Measurements from ENCODE around the gene DNPH1.

The DNPH1 gene

GRCh38 chr6:43203718-43204095 lies 25.6 kb downstream of the DNPH1 start (continued):
- no peak for TF ChIP-seq ZNF639 (tag by site-specific recombination; IDR thresholded peaks at IDR 0.05)
- no peak for TF ChIP-seq ZNF112 (tag by site-specific recombination; IDR thresholded peaks at IDR 0.05)
- no peak for TF ChIP-seq ZNF843 (tag by site-specific recombination; IDR thresholded peaks at IDR 0.05)
- no peak for TF ChIP-seq ZNF585B (tag by site-specific recombination; IDR thresholded peaks at IDR 0.05)
- TF ChIP-seq ZNF660 (tag by site-specific recombination; IDR thresholded peaks at IDR 0.05): no peak

DNA sequence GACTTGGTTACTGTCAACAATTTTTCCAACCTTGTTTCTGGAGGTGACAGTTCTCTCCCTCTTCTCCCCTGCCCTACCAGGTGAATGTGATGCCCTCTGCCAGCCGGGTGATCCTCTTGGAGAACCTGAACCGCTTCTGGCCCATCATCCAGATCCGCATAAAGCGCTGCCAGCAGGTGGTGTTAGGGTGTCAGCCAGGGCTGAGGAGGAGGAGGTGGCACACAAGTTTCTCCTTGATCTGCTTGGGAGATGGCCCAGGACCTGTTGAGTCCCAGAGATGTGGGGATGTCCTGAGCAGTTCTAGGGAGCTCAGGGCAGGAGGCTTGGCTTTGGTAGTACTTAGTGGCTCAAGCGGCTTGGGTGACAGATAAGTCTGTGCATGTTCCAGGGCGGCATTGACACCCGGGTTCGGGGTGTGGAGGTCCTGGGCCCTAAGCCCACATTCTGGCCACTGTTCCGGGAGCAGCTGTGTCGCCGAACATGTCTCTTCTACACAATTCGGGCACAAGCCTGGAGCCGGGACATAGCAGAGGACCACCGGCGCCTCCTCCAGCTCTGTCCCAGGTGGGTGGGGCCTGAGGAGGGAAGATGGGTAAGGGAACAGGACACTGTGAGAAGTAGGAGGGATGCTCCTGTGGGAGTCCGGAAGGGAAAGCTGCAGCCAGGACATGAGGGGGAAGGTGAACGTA lies 26.1 kb downstream of the DNPH1 start:
- Histone ChIP-seq H3K4me1 (ENCODE audit: control insufficient read depth, insufficient read depth, low read length) (no peaks in the 10 kb centered on the region), H3K4me3 (ENCODE audit: low read depth, low read length) (no peak overlapping the region), H3K36me3 (ENCODE audit: control insufficient read depth in 2 of 2, insufficient read depth in 1 of 2, low read length in 2 of 2) (peaks cover 0 to 12% of the 10 kb centered on the region in 2 experiments; a peak in 2 of 3 replicates), H3K27ac (ENCODE audit: extremely low read depth, low read depth, low read length) (no peak overlapping the region), H3K9me3 (ENCODE audit: control insufficient read depth, insufficient read depth, low read depth, low read length) (no peaks in the 10 kb centered on the region)
- no peak for TF ChIP-seq ZNF549 (tag by site-specific recombination; IDR thresholded peaks at IDR 0.05)
- TF ChIP-seq SCRT2 (tag by site-specific recombination; IDR thresholded peaks at IDR 0.05): peak; percentile 86
- ChIA-PET POLR2A (interaction anchor here (1.5 kb wide), 1 partner anchor 26 kb away, joined by 3 read pairs; the partner anchor contains the start of gene DNPH1), CTCF (interaction anchor here (0.5 to 1.0 kb wide), 4 partner anchors 26 to 219 kb away, joined by 3 read pairs; partner anchors contain the start of genes DNPH1 and PPP2R5D)

DNA sequence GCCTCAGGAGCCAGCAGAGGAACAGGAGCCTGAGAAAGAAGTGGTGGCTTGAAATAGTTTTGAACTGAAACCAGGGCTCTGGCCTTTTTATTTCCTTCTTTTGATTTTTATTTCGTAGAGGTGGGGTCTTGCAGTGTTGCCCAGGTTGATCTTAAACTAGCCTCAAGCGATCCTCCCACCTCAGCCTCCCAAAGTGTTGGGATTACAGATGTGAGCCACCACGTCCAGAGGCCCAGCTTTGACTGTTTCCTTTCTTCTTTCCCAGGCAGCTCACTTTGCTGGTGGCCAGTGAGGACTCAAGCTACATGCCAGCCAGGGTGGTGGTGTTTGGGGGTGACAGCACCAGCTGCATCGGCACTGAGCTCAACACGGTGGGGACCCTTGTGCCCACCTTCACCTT lies 26.8 kb downstream of the DNPH1 start:
- CTCF ChIA-PET: interaction anchor here (0.7 to 1.0 kb wide), 2 partner anchors 27 to 58 kb away, joined by 3 read pairs; partner anchors contain the start of gene DNPH1
- POLR2A ChIA-PET: interaction anchor here (1.5 kb wide), 1 partner anchor 27 kb away, joined by 3 read pairs; the partner anchor contains the start of gene DNPH1
- peaks cover 4 to 12% of the 10 kb centered on the region in 2 experiments; a peak in 2 of 3 replicates for H3K36me3 ChIP-seq (ENCODE audit: control insufficient read depth in 2 of 2, insufficient read depth in 1 of 2, low read length in 2 of 2)

DNA sequence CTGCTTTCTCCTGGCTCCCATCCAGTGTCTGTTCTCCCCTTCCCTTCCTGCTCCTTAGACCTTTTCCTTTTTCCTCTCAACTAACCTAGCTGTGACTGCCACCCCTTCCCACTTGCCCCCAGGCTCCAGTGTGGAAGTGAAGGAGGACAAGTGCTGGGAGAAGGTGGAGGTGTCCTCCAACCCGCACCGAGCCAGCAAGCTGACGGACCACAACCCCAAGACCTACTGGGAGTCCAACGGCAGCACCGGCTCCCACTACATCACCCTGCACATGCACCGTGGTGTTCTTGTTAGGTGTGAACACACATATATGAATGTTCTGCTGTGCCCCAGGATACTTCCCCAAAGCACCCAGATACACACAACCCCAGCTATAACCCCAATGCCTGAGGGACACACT lies 28.7 kb downstream of the DNPH1 start:
- CTCF ChIA-PET: interaction anchor here (0.6 to 1.0 kb wide), 4 partner anchors 28 to 300 kb away, joined by 3 to 5 read pairs (median 4); partner anchors contain the start of gene DNPH1
- no peak for TF ChIP-seq ZNF302 (tag by site-specific recombination; IDR thresholded peaks at IDR 0.05; ENCODE audit: low read depth)
- TF ChIP-seq ZNF449 (tag by site-specific recombination; IDR thresholded peaks at IDR 0.05): no peak
- no peak for TF ChIP-seq ZNF148 (tag by site-specific recombination; IDR thresholded peaks at IDR 0.05; ENCODE audit: borderline replicate concordance)
- no peak for TF ChIP-seq GLI2 (tag by site-specific recombination; IDR thresholded peaks at IDR 0.05; ENCODE audit: borderline replicate concordance, low read depth)
- no peak for TF ChIP-seq SETDB1 (IDR thresholded peaks at IDR 0.05; ENCODE audit: insufficient read length, low read length)
- TF ChIP-seq ZFP3 (tag by site-specific recombination; IDR thresholded peaks at IDR 0.05; ENCODE audit: low read depth): no peak
- TF ChIP-seq ZNF837 (tag by site-specific recombination; IDR thresholded peaks at IDR 0.05): no peak
- TF ChIP-seq ZNF785 (tag by site-specific recombination; IDR thresholded peaks at IDR 0.05): no peak
- no peak for TF ChIP-seq ZNF558 (tag by site-specific recombination; IDR thresholded peaks at IDR 0.05)

More for the DNA sequence above, 26.8 kb downstream of the DNPH1 start:
- Histone ChIP-seq H3K9me3 (ENCODE audit: control insufficient read depth, insufficient read depth, low read depth, low read length) (no peaks in the 10 kb centered on the region), H3K4me3 (ENCODE audit: low read depth, low read length) (no peak overlapping the region), H3K27ac (ENCODE audit: extremely low read depth, low read depth, low read length) (no peak overlapping the region), H3K4me1 (ENCODE audit: control insufficient read depth, insufficient read depth, low read length) (no peaks in the 10 kb centered on the region)
- TF ChIP-seq ZNF133 (tag by site-specific recombination; IDR thresholded peaks at IDR 0.05) (no peak), ZNF148 (tag by site-specific recombination; IDR thresholded peaks at IDR 0.05; ENCODE audit: borderline replicate concordance) (no peak), ZNF121 (tag by site-specific recombination; IDR thresholded peaks at IDR 0.05) (0 out of 2 replicates have a peak, but pooled peaks have one; percentile 58), ZNF146 (tag by site-specific recombination; IDR thresholded peaks at IDR 0.05) (no peak)

More for the DNA sequence above, 28.7 kb downstream of the DNPH1 start:
- POLR2A ChIA-PET: interaction anchor here (1.5 to 1.8 kb wide), 2 partner anchors 18 to 20 kb away, joined by 5 to 12 read pairs; partner anchors contain the start of gene CUL9
- H3K36me3 ChIP-seq (ENCODE audit: control insufficient read depth in 2 of 2, insufficient read depth in 1 of 2, low read length in 2 of 2): peaks cover 4 to 23% of the 10 kb centered on the region in 2 experiments; a peak in 2 of 3 replicates
- H3K4me3 ChIP-seq (ENCODE audit: low read depth, low read length): no peak overlapping the region
- no peak overlapping the region for H3K27ac ChIP-seq (ENCODE audit: extremely low read depth, low read depth, low read length)
- no peaks in the 10 kb centered on the region for H3K9me3 ChIP-seq (ENCODE audit: control insufficient read depth, insufficient read depth, low read depth, low read length)
- H3K4me1 ChIP-seq (ENCODE audit: control insufficient read depth, insufficient read depth, low read length): no peaks in the 10 kb centered on the region

Measured in HEK293 (cell line).